ENCODE data around the gene OR1M1.
A peak's percentile ranks its signal among the peaks of the same experiment; 100 is the strongest.

Gene OR1M1

DNA sequence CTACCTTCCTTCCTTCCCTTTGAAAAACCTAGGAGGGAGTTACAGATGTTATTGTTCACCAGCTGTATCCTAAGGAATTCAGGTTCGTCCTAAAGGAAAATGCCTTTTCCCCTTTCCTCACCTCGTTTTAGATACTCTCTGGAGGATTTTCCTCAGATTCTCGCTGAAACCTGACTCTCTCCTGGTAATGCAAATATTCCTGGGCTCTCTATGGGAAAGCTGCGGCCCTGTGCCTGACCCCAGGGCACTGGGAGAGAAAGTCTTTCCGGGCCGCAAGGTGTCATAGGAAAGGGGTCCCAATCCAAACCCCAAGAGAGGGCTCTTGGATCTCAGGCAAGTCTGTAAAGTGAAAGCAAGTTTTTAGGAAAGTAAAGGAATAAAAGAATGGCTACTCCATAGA lies 13.1 kb upstream of the OR1M1 start:
- Histone ChIP-seq H3K27me3 (ENCODE audit: insufficient read depth, poor library complexity, severe bottlenecking) (no peaks in the 10 kb centered on the region), H3K27ac (ENCODE audit: poor library complexity, severe bottlenecking) (no peak overlapping the region)
- TF ChIP-seq, protein P1, sequence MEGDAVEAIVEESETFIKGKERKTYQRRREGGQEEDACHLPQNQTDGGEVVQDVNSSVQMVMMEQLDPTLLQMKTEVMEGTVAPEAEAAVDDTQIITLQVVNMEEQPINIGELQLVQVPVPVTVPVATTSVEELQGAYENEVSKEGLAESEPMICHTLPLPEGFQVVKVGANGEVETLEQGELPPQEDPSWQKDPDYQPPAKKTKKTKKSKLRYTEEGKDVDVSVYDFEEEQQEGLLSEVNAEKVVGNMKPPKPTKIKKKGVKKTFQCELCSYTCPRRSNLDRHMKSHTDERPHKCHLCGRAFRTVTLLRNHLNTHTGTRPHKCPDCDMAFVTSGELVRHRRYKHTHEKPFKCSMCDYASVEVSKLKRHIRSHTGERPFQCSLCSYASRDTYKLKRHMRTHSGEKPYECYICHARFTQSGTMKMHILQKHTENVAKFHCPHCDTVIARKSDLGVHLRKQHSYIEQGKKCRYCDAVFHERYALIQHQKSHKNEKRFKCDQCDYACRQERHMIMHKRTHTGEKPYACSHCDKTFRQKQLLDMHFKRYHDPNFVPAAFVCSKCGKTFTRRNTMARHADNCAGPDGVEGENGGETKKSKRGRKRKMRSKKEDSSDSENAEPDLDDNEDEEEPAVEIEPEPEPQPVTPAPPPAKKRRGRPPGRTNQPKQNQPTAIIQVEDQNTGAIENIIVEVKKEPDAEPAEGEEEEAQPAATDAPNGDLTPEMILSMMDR (IDR thresholded peaks at IDR 0.05; ENCODE audit: poor library complexity, severe bottlenecking): no peak

DNA sequence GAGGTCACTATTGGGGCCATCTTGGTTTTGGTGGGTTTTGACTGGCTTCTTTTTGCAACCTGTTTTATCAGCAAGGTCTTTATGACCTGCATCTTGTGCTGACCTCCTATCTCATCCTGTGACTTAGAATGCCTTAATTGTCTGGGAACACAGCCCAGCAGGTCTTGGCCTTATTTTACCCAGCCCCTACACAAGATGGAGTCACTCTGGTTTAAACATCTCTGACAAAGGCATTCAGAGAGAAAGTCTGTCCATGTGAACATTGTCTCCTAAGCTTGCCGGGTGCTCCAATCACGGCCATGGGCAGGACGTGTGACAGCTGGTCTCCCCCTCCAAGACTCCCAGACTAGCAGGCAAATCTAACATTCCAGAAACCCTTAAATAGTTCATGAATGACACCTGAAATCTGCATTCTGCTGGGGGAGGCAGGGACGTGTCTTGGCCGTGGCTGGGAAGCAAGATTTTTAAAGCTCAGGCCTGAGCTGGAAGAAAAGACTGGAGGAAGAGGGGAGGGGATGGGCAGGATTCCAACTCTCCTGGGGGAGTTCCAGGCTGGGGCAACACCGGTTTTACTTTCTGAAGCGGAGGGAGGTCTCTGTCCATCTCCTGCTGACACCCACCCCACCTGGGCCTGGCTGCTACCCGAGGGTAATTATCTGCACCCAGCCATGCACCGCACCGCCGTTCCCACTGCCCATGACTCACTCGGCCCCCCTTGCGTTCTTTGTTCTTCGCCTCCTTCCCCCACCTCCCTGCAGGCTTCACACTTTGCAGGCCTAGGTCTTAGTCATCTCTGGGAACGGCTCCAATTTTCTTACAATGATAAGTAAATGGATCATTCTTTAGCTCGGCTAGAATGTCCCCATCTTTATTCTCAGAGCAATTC lies 11.6 kb upstream of the OR1M1 start:
- ATAC-seq (ENCODE audit: low read depth) (peak; percentile 96), DNase-seq (ENCODE audit: low spot score) (peak; percentile 99)
- TF ChIP-seq, protein P1 (IDR thresholded peaks at IDR 0.05; ENCODE audit: poor library complexity, severe bottlenecking): no peak
- no peaks in the 10 kb centered on the region for H3K9me3 ChIP-seq (ENCODE audit: severe bottlenecking)
- no peaks in the 10 kb centered on the region for H3K36me3 ChIP-seq (ENCODE audit: low read depth)
- H3K27me3 ChIP-seq (ENCODE audit: insufficient read depth, poor library complexity, severe bottlenecking): no peaks in the 10 kb centered on the region
- H3K4me1 ChIP-seq (ENCODE audit: insufficient read depth, poor library complexity, severe bottlenecking): peaks cover 8% of the 10 kb centered on the region
- peak overlapping the region; percentile 71 for H3K27ac ChIP-seq (ENCODE audit: poor library complexity, severe bottlenecking)
- H3K4me3 ChIP-seq (ENCODE audit: severe bottlenecking): no peak overlapping the region

More for the DNA sequence above, 13.1 kb upstream of the OR1M1 start:
- Histone ChIP-seq H3K4me3 (ENCODE audit: severe bottlenecking) (no peak overlapping the region), H3K36me3 (ENCODE audit: low read depth) (no peaks in the 10 kb centered on the region), H3K9me3 (ENCODE audit: severe bottlenecking) (no peaks in the 10 kb centered on the region), H3K4me1 (ENCODE audit: insufficient read depth, poor library complexity, severe bottlenecking) (peaks cover 8% of the 10 kb centered on the region)
- ATAC-seq (ENCODE audit: low read depth) (no peak), DNase-seq (ENCODE audit: low spot score) (no peak)

DNA sequence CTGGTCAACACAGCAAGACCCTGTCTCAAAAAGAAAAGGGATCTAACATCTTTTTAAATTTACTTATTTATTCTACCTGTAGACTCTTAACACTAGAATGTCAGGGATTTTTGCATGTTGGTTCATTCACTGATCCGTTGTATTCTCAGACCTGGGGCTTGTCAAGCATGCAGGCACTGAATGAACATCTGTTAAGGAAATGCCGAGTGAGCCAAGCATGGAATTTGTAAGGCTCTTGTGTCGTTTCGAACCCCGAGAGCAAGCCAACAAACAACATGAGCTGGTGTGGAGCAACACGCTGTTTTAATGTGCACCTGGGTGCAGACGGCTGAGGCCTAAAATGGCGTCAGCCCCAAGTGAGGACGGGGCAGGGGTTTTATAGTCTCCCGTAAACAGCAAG lies 10.0 kb upstream of the OR1M1 start:
- DNase-seq (ENCODE audit: low spot score) (no peak), ATAC-seq (ENCODE audit: low read depth) (no peak)
- H3K4me1 ChIP-seq (ENCODE audit: insufficient read depth, poor library complexity, severe bottlenecking): peaks cover 8% of the 10 kb centered on the region
- no peaks in the 10 kb centered on the region for H3K9me3 ChIP-seq (ENCODE audit: severe bottlenecking)
- H3K27me3 ChIP-seq (ENCODE audit: insufficient read depth, poor library complexity, severe bottlenecking): no peaks in the 10 kb centered on the region
- TF ChIP-seq, protein P1 (IDR thresholded peaks at IDR 0.05; ENCODE audit: poor library complexity, severe bottlenecking): no peak
- H3K27ac ChIP-seq (ENCODE audit: poor library complexity, severe bottlenecking): no peak overlapping the region
- no peak overlapping the region for H3K4me3 ChIP-seq (ENCODE audit: severe bottlenecking)
- no peaks in the 10 kb centered on the region for H3K36me3 ChIP-seq (ENCODE audit: low read depth)

DNA sequence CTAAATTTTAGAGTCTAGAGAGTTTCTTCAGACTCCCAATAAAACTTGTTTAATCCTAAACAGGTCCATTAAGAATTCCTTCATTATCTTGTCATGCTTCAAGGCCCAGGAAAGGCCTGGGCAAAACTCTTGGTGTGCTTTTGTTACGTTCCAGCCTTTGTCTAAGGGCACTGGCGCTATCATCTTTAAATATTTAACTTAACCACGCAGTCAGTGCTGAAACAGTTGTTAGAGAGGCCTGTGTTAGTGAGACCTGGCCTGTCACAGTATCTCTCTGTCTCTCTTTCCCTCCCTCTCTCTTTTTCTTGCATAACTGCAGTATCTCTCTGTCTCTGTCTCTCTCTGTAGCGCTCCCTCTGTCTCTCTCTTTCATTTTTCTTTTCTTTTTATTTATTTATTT lies 8.2 kb upstream of the OR1M1 start:
- TF ChIP-seq, protein P1 (IDR thresholded peaks at IDR 0.05; ENCODE audit: poor library complexity, severe bottlenecking): no peak
- no peak overlapping the region for H3K4me3 ChIP-seq (ENCODE audit: severe bottlenecking)
- H3K27ac ChIP-seq (ENCODE audit: poor library complexity, severe bottlenecking): no peak overlapping the region
- DNase-seq (ENCODE audit: low spot score) (no peak), ATAC-seq (ENCODE audit: low read depth) (no peak)
- no peaks in the 10 kb centered on the region for H3K9me3 ChIP-seq (ENCODE audit: severe bottlenecking)
- no peaks in the 10 kb centered on the region for H3K27me3 ChIP-seq (ENCODE audit: insufficient read depth, poor library complexity, severe bottlenecking)
- no peaks in the 10 kb centered on the region for H3K36me3 ChIP-seq (ENCODE audit: low read depth)
- peaks cover 8% of the 10 kb centered on the region for H3K4me1 ChIP-seq (ENCODE audit: insufficient read depth, poor library complexity, severe bottlenecking)

DNA sequence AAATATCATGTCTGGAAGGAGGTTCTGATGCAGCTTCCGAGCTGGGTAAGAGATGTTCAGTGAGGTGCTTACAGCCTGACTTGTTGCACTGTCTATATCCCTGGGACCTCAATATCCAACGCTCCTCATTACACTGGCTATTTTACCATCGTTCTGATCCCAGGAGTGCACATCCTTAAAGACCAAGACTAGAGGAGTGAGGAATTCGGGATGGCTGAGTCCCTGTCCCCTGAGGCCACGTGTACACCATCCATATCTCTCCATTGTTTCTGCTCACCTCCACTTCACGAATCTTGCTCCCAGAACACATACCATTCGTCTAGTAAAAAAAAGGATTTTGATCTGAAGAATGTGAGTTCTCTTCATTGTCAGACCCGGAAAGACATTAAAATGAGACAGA lies 20.5 kb downstream of the OR1M1 start, which contains the start of gene OR7G2:
Gene OR7G2 (minus strand): TSS at position 101 of the 400 bp plus-strand sequence. CDS start 4,232 bp downstream, outside the sequence.
- H3K9me3 ChIP-seq (ENCODE audit: severe bottlenecking): no peaks in the 10 kb centered on the region
- H3K4me3 ChIP-seq (ENCODE audit: severe bottlenecking): no peak within 1 kb of the TSS
- DNase-seq (ENCODE audit: low spot score) (no peak), ATAC-seq (ENCODE audit: low read depth) (no peak; the same call in 2 of the 3 replicates)
- no peaks in the 10 kb centered on the region for H3K4me1 ChIP-seq (ENCODE audit: insufficient read depth, poor library complexity, severe bottlenecking)
- TF ChIP-seq, protein P1 (IDR thresholded peaks at IDR 0.05; ENCODE audit: poor library complexity, severe bottlenecking): no peak
- no peak within 1 kb of the TSS for H3K27ac ChIP-seq (ENCODE audit: poor library complexity, severe bottlenecking)
- no peaks in the 10 kb centered on the region for H3K27me3 ChIP-seq (ENCODE audit: insufficient read depth, poor library complexity, severe bottlenecking)
- no peaks in the 10 kb centered on the region for H3K36me3 ChIP-seq (ENCODE audit: low read depth)
